ENCODE measurements around the gene HABP4.

Gene HABP4

DNA sequence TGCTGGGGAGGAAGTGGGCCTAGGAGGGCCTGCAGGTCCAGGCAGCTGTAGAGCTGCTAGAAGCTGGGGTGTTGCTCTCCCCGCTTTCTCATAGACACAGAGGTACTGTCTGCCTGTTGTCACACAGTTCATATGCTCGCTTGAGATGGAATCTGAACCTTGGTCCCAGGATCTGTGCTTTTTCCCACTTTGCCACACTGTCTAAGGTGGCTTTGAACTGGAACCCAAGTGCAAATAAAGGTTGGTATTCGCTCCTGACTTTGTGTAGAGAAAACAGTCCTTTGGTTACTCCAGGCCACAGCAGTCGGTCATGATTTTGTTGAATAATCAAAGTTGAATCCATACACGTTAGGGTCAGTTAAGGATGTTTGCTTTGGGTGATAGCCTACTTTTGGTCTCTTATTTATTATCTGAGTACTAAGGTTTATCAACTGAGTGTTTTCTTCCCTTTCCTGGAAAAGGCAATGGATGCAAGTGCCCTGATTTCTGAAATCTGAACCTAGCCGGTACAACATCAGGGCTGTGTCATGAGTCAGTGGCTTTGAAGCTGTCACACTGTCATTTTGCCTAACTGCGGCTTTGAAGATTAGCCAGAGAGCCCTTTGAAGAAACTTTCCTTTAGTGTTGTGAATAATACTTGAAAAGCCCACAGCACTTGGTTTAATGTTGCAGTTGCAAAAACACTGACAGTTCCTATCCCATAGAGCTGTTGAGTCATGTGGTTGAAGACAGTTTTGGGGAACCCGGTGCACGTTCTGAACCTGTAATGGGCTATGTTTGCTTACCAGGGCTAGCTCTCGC, 41.3 kb downstream of the HABP4 start:
- CTCF ChIA-PET = no interaction called here
- TF ChIP-seq SUZ12 (IDR thresholded peaks at IDR 0.05) (no peak), TARDBP (IDR thresholded peaks at IDR 0.05) (no peak), CTBP1 (IDR thresholded peaks at IDR 0.05; ENCODE audit: borderline replicate concordance) (no peak), NFRKB (IDR thresholded peaks at IDR 0.05) (no peak), ARNT (IDR thresholded peaks at IDR 0.05) (no peak), SP1 (IDR thresholded peaks at IDR 0.05) (no peak), BHLHE40 (IDR thresholded peaks at IDR 0.05; ENCODE audit: borderline replicate concordance) (no peak)
- TF ChIP-seq, protein P1, sequence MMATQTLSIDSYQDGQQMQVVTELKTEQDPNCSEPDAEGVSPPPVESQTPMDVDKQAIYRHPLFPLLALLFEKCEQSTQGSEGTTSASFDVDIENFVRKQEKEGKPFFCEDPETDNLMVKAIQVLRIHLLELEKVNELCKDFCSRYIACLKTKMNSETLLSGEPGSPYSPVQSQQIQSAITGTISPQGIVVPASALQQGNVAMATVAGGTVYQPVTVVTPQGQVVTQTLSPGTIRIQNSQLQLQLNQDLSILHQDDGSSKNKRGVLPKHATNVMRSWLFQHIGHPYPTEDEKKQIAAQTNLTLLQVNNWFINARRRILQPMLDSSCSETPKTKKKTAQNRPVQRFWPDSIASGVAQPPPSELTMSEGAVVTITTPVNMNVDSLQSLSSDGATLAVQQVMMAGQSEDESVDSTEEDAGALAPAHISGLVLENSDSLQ (IDR thresholded peaks at IDR 0.05) = no peak
- POLR2A ChIA-PET = interaction anchor here (0.6 kb wide), 1 partner anchor 394 kb away, joined by 3 read pairs; no protein-coding TSS in a partner anchor
- no peak for DNase-seq (ENCODE audit: extremely low spot score)

DNA sequence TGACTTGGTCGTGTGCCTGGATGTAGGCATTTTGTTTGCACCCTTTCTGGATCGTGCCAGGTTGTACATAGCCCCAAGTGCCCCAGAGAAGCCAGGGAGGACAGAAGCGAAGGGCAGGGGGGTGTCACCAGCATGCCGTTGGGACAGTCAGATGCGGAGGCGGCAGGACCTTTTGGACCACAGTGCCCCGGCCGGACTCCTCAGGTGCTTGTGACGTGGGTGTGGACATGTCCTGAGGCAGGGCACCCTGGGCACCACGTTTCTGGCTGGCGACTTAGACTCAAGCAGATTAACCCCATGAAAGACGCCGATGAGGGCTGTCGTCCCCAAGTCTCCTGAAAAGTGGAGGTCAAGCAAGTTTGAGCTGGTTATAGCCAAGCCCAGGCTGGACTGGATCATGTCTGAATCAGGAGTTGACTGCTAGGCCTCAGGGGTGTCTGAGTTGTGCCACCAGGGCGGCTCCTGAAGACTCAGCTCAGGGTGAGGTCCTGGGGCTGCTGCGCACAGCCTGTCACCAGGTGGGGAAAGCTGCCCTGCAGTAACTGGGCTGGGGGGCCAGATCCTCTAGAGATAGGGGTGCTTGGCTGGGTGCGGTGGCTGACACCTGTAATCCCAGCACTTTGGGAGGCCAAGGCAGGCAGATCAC, 42.0 kb downstream of the HABP4 start:
- ChIA-PET CTCF (no interaction called here), POLR2A (no interaction called here)
- DNase-seq (ENCODE audit: extremely low spot score) = no peak
- TF ChIP-seq FOXM1 (IDR thresholded peaks at IDR 0.05; ENCODE audit: borderline replicate concordance) (no peak), BHLHE40 (IDR thresholded peaks at IDR 0.05; ENCODE audit: borderline replicate concordance) (no peak), LEF1 (IDR thresholded peaks at IDR 0.05; ENCODE audit: borderline replicate concordance) (no peak)

DNA sequence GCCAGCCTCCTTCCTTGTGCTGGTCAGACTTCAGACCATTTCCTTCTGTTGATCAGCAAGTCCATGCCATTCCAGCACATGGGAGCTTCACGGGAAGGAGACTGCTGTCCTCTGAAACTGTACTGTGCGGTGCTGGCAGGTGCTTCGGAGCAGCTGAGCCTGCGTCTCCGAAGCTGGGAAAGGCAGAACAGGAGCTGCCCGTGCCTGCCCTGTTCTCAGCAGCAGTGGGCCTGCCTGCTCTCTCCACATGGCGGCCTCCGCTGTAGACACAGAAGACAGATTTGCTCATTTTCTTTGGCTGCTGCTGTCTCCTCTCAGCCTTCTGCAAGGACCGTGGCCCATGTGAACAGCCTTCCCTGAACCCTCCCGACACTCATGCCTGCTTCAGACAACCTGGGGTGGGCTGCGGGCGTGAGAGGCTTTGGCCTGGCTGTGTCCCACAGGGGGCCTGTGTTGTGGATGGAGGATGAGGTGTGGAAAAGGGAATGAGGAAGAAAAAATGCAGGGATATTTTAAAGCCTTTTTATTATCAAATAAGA, 43.1 kb downstream of the HABP4 start:
- ChIA-PET POLR2A (no interaction called here), CTCF (interaction anchor here (0.5 kb wide), 1 partner anchor 33 kb away, joined by 3 read pairs; no protein-coding TSS in a partner anchor)
- no peak for TF ChIP-seq FOXK2 (IDR thresholded peaks at IDR 0.05)
- TF ChIP-seq BHLHE40 (IDR thresholded peaks at IDR 0.05; ENCODE audit: borderline replicate concordance) = no peak
- no peak for TF ChIP-seq ARNT (IDR thresholded peaks at IDR 0.05)
- no peak for TF ChIP-seq CTBP1 (IDR thresholded peaks at IDR 0.05; ENCODE audit: borderline replicate concordance)
- TF ChIP-seq FOXM1 (IDR thresholded peaks at IDR 0.05; ENCODE audit: borderline replicate concordance) = no peak
- no peak for TF ChIP-seq ZNF384 (IDR thresholded peaks at IDR 0.05)
- TF ChIP-seq NFRKB (IDR thresholded peaks at IDR 0.05) = no peak
- TF ChIP-seq LEF1 (IDR thresholded peaks at IDR 0.05; ENCODE audit: borderline replicate concordance) = no peak
- no peak for TF ChIP-seq L3MBTL2 (conservative IDR thresholded peaks at IDR 0.05)
- TF ChIP-seq FOXA1 (IDR thresholded peaks at IDR 0.05) = no peak
- no peak for TF ChIP-seq ELF4 (IDR thresholded peaks at IDR 0.05)
- no peak for TF ChIP-seq SUZ12 (IDR thresholded peaks at IDR 0.05)
- TF ChIP-seq TARDBP (IDR thresholded peaks at IDR 0.05) = no peak
- TF ChIP-seq, protein P1 (IDR thresholded peaks at IDR 0.05) = no peak
- DNase-seq (ENCODE audit: extremely low spot score) = no peak

DNA sequence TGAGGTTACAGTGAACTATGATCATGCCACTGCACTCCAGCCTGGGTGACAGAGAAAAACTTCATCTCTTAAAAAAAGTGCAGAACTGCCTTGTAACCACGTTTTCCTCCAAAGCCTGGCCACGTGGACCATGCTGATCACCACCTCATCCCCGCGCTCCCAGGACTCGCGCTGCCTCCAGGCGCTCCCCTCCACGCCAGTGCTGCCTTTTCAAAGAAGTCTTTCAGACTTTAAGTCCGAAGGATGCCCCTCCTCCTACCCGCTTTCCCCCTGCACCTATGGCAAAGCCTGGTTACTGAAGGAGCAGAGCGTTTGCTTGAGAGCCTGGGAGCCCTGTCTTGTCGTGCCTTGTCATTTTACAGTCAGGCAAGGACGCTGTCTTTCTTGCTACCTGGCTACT, 43.8 kb downstream of the HABP4 start:
- TF ChIP-seq BHLHE40 (IDR thresholded peaks at IDR 0.05; ENCODE audit: borderline replicate concordance) = no peak
- TF ChIP-seq LEF1 (IDR thresholded peaks at IDR 0.05; ENCODE audit: borderline replicate concordance) = no peak
- TF ChIP-seq HDGF (IDR thresholded peaks at IDR 0.05; ENCODE audit: borderline replicate concordance) = no peak
- TF ChIP-seq FOXA1 (IDR thresholded peaks at IDR 0.05) = no peak
- no peak for TF ChIP-seq NFRKB (IDR thresholded peaks at IDR 0.05)
- no peak for TF ChIP-seq ARNT (IDR thresholded peaks at IDR 0.05)
- TF ChIP-seq TARDBP (IDR thresholded peaks at IDR 0.05) = no peak
- TF ChIP-seq ZNF384 (IDR thresholded peaks at IDR 0.05) = no peak
- no peak for TF ChIP-seq FOXM1 (IDR thresholded peaks at IDR 0.05; ENCODE audit: borderline replicate concordance)
- TF ChIP-seq SUZ12 (IDR thresholded peaks at IDR 0.05) = no peak
- no peak for TF ChIP-seq FOXK2 (IDR thresholded peaks at IDR 0.05)
- no peak for TF ChIP-seq ELF4 (IDR thresholded peaks at IDR 0.05)
- TF ChIP-seq SP1 (IDR thresholded peaks at IDR 0.05) = no peak
- TF ChIP-seq L3MBTL2 (conservative IDR thresholded peaks at IDR 0.05) = no peak
- no peak for TF ChIP-seq CTBP1 (IDR thresholded peaks at IDR 0.05; ENCODE audit: borderline replicate concordance)
- TF ChIP-seq, protein P1 (IDR thresholded peaks at IDR 0.05) = no peak
- ChIA-PET POLR2A (no interaction called here), CTCF (no interaction called here)

DNA sequence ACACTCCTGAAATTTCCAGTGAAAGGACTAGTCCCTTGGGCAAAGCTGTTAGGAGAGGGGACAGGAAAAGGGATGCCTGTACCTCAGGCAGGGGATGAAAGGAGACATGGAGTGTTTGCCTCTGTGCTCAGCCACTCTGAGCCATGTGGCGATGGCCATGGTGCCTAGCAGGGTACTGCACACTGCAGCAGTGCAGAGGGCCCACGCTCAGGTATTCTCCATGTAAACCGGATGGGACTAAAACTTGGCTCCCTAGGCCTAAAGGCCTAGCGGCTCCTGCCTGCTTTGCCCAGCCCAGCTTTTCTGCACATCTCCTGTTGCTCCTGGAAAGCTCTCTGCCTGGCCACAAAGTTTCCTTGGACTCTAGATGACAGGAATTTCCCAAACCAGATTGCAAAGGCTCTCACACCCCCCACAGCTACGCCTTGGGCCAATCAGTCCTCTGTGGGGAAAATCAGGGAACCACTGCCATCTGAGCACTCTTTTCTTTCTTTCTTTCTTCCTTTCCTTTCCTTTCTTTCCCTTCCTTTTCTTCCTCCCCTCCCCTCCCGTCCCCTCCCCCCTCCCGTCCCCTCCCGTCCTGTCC, 44.3 kb downstream of the HABP4 start:
- DNase-seq (ENCODE audit: extremely low spot score) = no peak
- CTCF ChIA-PET = interaction anchor here (0.6 kb wide), 1 partner anchor 16 kb away, joined by 3 read pairs; no protein-coding TSS in a partner anchor
- POLR2A ChIA-PET = no interaction called here
- TF ChIP-seq NFRKB (IDR thresholded peaks at IDR 0.05) (no peak), CTBP1 (IDR thresholded peaks at IDR 0.05; ENCODE audit: borderline replicate concordance) (no peak), BHLHE40 (IDR thresholded peaks at IDR 0.05; ENCODE audit: borderline replicate concordance) (no peak), SUZ12 (IDR thresholded peaks at IDR 0.05) (no peak), HDGF (IDR thresholded peaks at IDR 0.05; ENCODE audit: borderline replicate concordance) (no peak), FOXA1 (IDR thresholded peaks at IDR 0.05) (no peak), FOXK2 (IDR thresholded peaks at IDR 0.05) (no peak), SP1 (IDR thresholded peaks at IDR 0.05) (no peak), ZNF384 (IDR thresholded peaks at IDR 0.05) (no peak), FOXM1 (IDR thresholded peaks at IDR 0.05; ENCODE audit: borderline replicate concordance) (no peak), TARDBP (IDR thresholded peaks at IDR 0.05) (no peak), L3MBTL2 (conservative IDR thresholded peaks at IDR 0.05) (no peak), ARNT (IDR thresholded peaks at IDR 0.05) (no peak), LEF1 (IDR thresholded peaks at IDR 0.05; ENCODE audit: borderline replicate concordance) (no peak)
- TF ChIP-seq, protein P1 (IDR thresholded peaks at IDR 0.05) = no peak

More for the DNA sequence above, 43.8 kb downstream of the HABP4 start:
- DNase-seq (ENCODE audit: extremely low spot score) = no peak

All from HEK293T (cell line).